GM12892 (cell line): ENCODE data around the gene FBXL13.

Source experiments
- POLR2A ChIP-seq: IDR thresholded peaks from 2 replicates; pipeline ENCODE4 v1.6.1; 2011; ENCODE audit warnings: low read depth, low read length, control low read depth
- POLR2AphosphoS5 ChIP-seq: IDR thresholded peaks from 2 replicates; pipeline ENCODE4 v1.6.1; 2011; ENCODE audit warnings: low read depth, low read length, control low read depth

DNA sequence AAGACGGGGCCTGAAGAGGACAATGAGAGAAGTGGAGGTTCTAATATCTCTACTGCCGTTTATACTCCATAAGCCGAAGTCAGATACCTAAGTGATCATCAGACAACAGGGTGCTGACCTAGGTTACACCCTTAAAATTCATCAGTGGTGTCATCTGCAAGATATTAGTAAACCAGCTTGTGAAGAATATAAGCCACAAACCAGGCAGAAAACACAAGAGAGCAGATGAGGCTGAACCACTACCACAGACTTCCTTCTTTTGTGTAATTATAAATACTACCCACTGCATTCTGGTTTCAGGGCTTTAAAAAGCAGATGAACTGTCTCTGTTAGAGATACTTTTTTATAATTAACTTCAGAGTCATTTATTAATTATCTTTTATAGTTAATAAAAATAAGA lies 230.7 kb downstream of the FBXL13 start:
- TF ChIP-seq POLR2AphosphoS5 (no peak), POLR2A (no peak)
